ENCODE data around the gene PICK1.
"Not testable (repeated sequence)": the region's sequence is repeated elsewhere in the genome, so short reads cannot be mapped to it uniquely, and the experiment has no call there.

- TF ChIP-seq POLR2AphosphoS5 (IDR thresholded peaks at IDR 0.05; ENCODE audit: low read depth, low read length); TAF1 (IDR thresholded peaks at IDR 0.05; ENCODE audit: borderline replicate concordance, low read depth, low read length): not testable (repeated sequence)
Observed at GRCh38 chr22:38037367-38038150, 19.6 kb upstream of the PICK1 start.

Data from GM12892 (cell line).